GM12874 (cell line): ENCODE measurements around the gene NHERF1.

Experiments
- TF ChIP-seq, protein P1 (sequence below): IDR thresholded peaks from 2 replicates; pipeline ENCODE4 v1.5.1; 2011; ENCODE audit warnings: low read depth, mild to moderate bottlenecking, control low read depth, low read length, moderate library complexity; ENCODE audit not compliant: insufficient read depth

NHERF1 gene

DNA sequence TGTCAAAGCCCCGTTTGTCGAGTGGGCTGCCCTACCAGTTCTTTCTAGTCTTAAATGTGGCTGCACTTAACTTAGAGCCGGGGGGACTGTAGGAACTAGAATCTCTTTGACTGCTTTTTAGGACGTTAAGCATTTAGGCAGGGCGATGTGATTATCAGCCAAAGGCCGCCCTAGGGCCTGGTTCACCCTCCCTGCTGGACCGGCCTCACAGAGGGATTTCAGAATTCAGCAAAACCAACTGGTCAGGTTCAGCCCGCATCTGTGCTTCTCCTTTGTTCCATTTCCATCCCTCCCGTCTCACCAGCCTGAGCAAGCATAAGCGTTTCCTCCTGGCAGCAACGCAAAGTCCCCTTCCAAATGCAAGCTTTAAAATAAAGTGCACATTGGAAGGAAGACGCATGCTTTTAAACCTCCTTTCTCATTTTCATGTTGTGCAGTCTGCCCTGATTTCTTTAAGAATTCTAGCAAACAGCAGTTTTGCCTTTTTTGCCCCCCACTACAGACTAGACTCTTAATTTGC lies 44.2 kb downstream of the NHERF1 start:
- TF ChIP-seq, protein P1, sequence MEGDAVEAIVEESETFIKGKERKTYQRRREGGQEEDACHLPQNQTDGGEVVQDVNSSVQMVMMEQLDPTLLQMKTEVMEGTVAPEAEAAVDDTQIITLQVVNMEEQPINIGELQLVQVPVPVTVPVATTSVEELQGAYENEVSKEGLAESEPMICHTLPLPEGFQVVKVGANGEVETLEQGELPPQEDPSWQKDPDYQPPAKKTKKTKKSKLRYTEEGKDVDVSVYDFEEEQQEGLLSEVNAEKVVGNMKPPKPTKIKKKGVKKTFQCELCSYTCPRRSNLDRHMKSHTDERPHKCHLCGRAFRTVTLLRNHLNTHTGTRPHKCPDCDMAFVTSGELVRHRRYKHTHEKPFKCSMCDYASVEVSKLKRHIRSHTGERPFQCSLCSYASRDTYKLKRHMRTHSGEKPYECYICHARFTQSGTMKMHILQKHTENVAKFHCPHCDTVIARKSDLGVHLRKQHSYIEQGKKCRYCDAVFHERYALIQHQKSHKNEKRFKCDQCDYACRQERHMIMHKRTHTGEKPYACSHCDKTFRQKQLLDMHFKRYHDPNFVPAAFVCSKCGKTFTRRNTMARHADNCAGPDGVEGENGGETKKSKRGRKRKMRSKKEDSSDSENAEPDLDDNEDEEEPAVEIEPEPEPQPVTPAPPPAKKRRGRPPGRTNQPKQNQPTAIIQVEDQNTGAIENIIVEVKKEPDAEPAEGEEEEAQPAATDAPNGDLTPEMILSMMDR: no peak

DNA sequence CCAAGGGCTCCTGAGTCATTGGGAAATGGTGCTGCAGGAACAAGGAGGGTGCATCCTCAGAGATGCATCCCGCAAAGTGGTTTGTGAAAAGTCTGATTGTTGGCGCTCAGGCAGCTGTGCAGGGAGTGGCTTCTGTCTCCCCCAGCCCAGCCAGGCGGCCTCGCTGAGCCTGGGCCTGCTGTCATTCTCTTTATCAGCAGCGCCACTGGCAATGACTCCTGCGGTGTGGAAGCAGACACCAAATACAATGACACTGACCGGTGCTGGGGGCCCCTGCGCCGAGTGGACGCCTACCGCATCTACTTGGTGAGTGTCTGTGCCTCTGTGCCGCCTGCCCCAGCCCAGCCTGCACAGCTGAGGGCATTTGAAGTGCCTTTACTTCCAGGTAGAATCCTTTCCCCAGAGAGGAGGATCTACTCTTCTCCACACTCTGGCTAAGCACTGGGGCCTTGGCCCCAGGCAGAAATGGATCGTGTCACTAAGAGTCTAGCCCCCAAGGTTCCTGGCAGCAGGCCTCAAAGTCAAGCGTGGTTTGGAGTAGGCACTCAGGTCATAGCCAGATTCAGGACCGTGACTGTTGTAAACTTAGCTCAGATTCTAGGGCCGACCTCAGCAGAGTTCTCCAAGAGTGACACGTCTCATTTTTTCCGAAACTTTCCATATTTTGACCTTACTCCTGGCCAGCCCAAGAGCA lies 47.0 kb downstream of the NHERF1 start:
- TF ChIP-seq, protein P1: no peak

DNA sequence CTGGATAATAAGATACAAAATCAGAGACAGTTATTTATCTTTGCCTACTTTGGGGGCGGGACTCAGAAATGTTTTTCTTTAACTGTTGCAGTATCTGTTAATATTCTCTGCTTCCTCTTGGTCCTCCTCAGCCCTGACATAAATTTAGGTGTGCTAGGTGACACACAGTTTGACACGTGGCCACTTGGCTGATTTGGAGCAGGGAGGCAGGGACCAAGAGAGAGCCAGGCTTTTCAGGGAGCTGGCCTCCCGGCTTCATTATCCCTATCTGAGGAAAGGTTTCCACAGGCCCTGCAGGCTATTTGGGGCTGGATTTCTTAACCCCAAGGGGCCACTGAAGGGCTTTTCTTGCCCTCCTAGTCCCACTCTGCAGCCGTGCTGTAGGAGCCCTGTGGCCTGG lies 47.8 kb downstream of the NHERF1 start:
- TF ChIP-seq, protein P1: no peak

DNA sequence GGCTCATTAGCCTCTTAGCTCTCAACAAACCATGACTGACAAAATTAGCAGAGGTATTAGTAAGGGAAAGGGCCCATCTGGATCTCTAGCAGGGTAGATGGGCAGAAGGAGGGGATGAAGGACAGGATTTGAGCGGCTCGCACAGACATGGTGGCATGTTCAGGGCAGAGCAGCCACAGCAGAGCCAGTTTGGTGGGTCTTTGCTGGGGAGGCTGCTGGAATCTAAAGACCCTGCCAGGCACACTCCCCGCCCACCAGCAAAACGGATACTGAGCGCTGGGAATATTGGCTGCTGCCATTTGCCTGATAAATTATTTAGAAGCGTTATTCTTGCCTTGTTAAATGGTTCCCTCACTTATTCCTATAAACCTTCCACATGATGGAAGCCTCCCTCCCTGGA lies 48.4 kb downstream of the NHERF1 start:
- TF ChIP-seq, protein P1: no peak

DNA sequence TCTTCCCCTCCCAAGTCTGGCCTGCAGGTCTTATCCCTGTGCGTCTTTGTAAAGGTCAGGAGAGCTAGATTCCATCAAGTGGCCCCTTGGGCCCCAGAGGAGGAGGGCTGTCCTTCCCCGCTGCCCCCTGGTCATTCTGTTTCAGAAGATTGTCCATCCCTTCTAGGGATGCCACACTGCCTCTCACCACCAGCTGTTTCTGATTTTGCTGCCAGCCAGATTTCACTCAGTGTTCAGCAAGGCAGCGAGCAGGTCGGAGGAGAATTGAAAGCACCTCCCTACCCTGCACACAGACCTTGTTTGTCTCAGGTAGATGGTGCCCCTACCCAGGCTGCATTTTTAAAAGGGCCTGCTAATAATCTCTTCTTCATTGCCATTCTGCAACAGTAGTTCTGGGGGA lies 49.4 kb downstream of the NHERF1 start:
- TF ChIP-seq, protein P1: no peak

DNA sequence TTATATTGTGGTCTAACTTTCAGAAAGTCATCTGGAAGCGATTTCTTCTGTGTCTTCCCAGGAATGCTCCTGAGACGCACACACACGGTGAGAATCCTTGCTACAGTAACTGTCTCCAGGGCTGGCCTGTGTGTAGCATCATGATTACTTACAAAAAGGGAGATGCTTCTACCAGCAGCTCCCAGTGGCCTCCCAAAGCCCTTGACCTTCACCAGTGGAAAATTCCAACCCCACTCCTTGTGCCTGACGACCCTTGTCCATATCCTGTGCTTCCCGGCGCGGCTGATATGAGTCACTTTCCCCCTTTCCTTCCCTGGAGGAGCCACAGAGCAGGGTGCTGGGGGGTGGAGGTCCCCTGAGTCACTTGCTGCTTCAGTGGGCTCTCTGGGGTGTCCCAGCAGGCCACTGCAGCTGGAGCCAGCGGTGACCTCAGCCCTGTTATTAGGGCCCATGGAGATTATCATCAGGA lies 49.8 kb downstream of the NHERF1 start:
- TF ChIP-seq, protein P1: no peak

DNA sequence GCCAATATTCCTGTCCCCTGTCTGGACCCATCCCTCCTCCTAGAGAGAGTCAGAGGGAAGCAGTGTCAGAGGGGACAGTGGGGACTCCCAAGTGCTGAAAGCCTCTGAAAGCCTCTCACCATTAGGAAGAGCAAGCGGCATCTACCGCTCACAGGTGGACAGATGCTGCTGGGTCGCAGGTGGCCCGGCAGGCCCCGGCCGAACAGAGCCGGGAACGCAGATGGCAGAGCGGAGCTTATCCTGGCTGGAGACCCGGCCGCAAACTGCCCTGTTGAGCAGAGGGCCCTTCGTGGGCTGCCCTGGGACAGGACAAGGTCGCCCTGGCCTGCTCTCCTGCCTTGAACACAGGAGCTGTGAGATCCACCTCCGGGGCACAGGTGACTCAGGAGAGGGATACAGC lies 50.7 kb downstream of the NHERF1 start:
- TF ChIP-seq, protein P1: no peak
